Measurements from ENCODE around the gene EIF2S3.
"Not testable (repeated sequence)": the region's sequence is repeated elsewhere in the genome, so short reads cannot be mapped to it uniquely, and the experiment has no call there.

The EIF2S3 gene

GRCh38 chrX:24050522-24051318, 4.0 kb upstream of the EIF2S3 start:
- DNase-seq: not testable (repeated sequence)

GRCh38 chrX:24055043-24055356, 244 bp downstream of the EIF2S3 start:
- DNase-seq: no peak

- no peak for DNase-seq
Observed at GRCh38 chrX:24063488-24063887, 8.7 kb downstream of the EIF2S3 start.

GRCh38 chrX:24069877-24070276, 15.1 kb downstream of the EIF2S3 start:
- DNase-seq: no peak

- no peak for DNase-seq
Observed at GRCh38 chrX:24079411-24079810, 24.7 kb downstream of the EIF2S3 start.

- not testable (repeated sequence) for DNase-seq
Observed at GRCh38 chrX:24080245-24080644, 25.5 kb downstream of the EIF2S3 start.

- no peak for DNase-seq
Observed at GRCh38 chrX:24080704-24081103, 25.9 kb downstream of the EIF2S3 start.

- DNase-seq: peak; percentile 59
Observed at GRCh38 chrX:24081661-24082154, 27.0 kb downstream of the EIF2S3 start.

GRCh38 chrX:24082447-24082846, 27.7 kb downstream of the EIF2S3 start:
- no peak for DNase-seq

- DNase-seq: no peak
Observed at GRCh38 chrX:24085101-24085500, 30.3 kb downstream of the EIF2S3 start.

- DNase-seq: no peak
Observed at GRCh38 chrX:24090300-24091200, 35.8 kb downstream of the EIF2S3 start.

- DNase-seq: no peak
Observed at GRCh38 chrX:24093746-24094145, 39.0 kb downstream of the EIF2S3 start.

GRCh38 chrX:24097741-24098260, 43.0 kb downstream of the EIF2S3 start:
- no peak for DNase-seq

GRCh38 chrX:24098932-24099331, 44.2 kb downstream of the EIF2S3 start:
- no peak for DNase-seq

GRCh38 chrX:24099394-24099793, 44.6 kb downstream of the EIF2S3 start:
- DNase-seq: no peak

- DNase-seq: no peak
Observed at GRCh38 chrX:24100713-24101112, 46.0 kb downstream of the EIF2S3 start.

- DNase-seq: no peak
Observed at GRCh38 chrX:24110069-24110468, 55.3 kb downstream of the EIF2S3 start.

GRCh38 chrX:24113181-24113580, 58.4 kb downstream of the EIF2S3 start:
- DNase-seq: no peak

- DNase-seq: no peak
Observed at GRCh38 chrX:24117258-24117657, 62.5 kb downstream of the EIF2S3 start.

- DNase-seq: no peak
Observed at GRCh38 chrX:24124244-24124799, 69.6 kb downstream of the EIF2S3 start.

- no peak for DNase-seq
Observed at GRCh38 chrX:24125028-24125612, 70.4 kb downstream of the EIF2S3 start.

All from CD4-positive, alpha-beta T cell treated with Interleukin-17A for 1 hour (primary cell).